WERI-Rb-1 (cell line): ENCODE measurements around the gene TRPT1.

Experiments
- DNase-seq: peaks from one replicate; pipeline ENCODE4 v3.0.0-alpha.2; 2020
- H3K27ac ChIP-seq: fragments of 250-450 bp; sonication (Bioruptor Pico); 2 replicates; pipeline ENCODE4 v1.5.1; 2020; ENCODE audit warnings: mild to moderate bottlenecking, moderate library complexity
- H3K27me3 ChIP-seq: fragments of 250-450 bp; sonication (Bioruptor Pico); 2 replicates; pipeline ENCODE4 v1.5.1; 2021; ENCODE audit warnings: mild to moderate bottlenecking, low read depth, moderate library complexity; ENCODE audit not compliant: insufficient read depth, severe bottlenecking
- H3K36me3 ChIP-seq: fragments of 250-450 bp; sonication (Bioruptor Pico); 2 replicates; pipeline ENCODE4 v1.5.1; 2020; ENCODE audit warnings: mild to moderate bottlenecking, moderate library complexity
- H3K4me3 ChIP-seq: 2 replicates; pipeline ENCODE4 v1.5.1; 2011; ENCODE audit warnings: low read depth, mild to moderate bottlenecking, control low read depth, low read length
- H3K9me3 ChIP-seq: fragments of 250-450 bp; sonication (Bioruptor Pico); 2 replicates; pipeline ENCODE4 v1.5.1; 2021; ENCODE audit warnings: mild to moderate bottlenecking, moderate library complexity; ENCODE audit not compliant: severe bottlenecking
- CTCF ChIP-seq: IDR thresholded peaks from 2 replicates; pipeline ENCODE4 v1.5.1; 2011; ENCODE audit warnings: low read depth, mild to moderate bottlenecking, control low read depth, inconsistent platforms, low read length

Gene TRPT1

GRCh38 chr11:64268025-64268892 lies 42.3 kb upstream of the TRPT1 start:
- Histone ChIP-seq H3K36me3 (peaks cover 39% of the 10 kb centered on the region), H3K27ac (peak overlapping the region; percentile 72), H3K9me3 (no peaks in the 10 kb centered on the region), H3K27me3 (no peaks in the 10 kb centered on the region), H3K4me3 (peak overlapping the region; percentile 82)
- DNase-seq: peak; percentile 62
- TF ChIP-seq CTCF: no peak

- Histone ChIP-seq H3K4me3 (no peak overlapping the region), H3K36me3 (peaks cover 44% of the 10 kb centered on the region), H3K27ac (peak overlapping the region; percentile 72; the same call in 1 of the 2 replicates), H3K9me3 (no peaks in the 10 kb centered on the region), H3K27me3 (no peaks in the 10 kb centered on the region)
- DNase-seq: no peak
- no peak for TF ChIP-seq CTCF
Observed at GRCh38 chr11:64267207-64267945, 41.4 kb upstream of the TRPT1 start.

GRCh38 chr11:64266339-64266738 lies 40.4 kb upstream of the TRPT1 start:
- peaks cover 52% of the 10 kb centered on the region for H3K36me3 ChIP-seq
- no peaks in the 10 kb centered on the region for H3K27me3 ChIP-seq
- DNase-seq: no peak
- H3K27ac ChIP-seq: no peak overlapping the region
- TF ChIP-seq CTCF: no peak
- H3K9me3 ChIP-seq: no peaks in the 10 kb centered on the region
- no peak overlapping the region for H3K4me3 ChIP-seq

GRCh38 chr11:64265176-64266160 lies 39.5 kb upstream of the TRPT1 start:
- no peak for TF ChIP-seq CTCF
- no peaks in the 10 kb centered on the region for H3K9me3 ChIP-seq
- H3K27me3 ChIP-seq: no peaks in the 10 kb centered on the region
- H3K36me3 ChIP-seq: peaks cover 57% of the 10 kb centered on the region
- no peak for DNase-seq
- H3K4me3 ChIP-seq: no peak overlapping the region
- H3K27ac ChIP-seq: no peak overlapping the region

GRCh38 chr11:64264371-64264852 lies 38.4 kb upstream of the TRPT1 start:
- Histone ChIP-seq H3K27me3 (no peaks in the 10 kb centered on the region), H3K4me3 (no peak overlapping the region), H3K36me3 (peaks cover 66% of the 10 kb centered on the region), H3K27ac (no peak overlapping the region; the same call in 1 of the 2 replicates), H3K9me3 (no peaks in the 10 kb centered on the region)
- no peak for DNase-seq
- no peak for TF ChIP-seq CTCF
